RWPE2 (cell line): ENCODE data around the gene GNAI3.

ENCODE experiments used
- ATAC-seq: fragments of 200-7000 bp; cut with Tn5 transposase; 3 replicates; pipeline ENCODE4 v1.9.1; 2021; ENCODE audit warnings: low read depth
- DNase-seq: peaks from one replicate; pipeline ENCODE4 v3.0.0-alpha.2; 2020; ENCODE audit warnings: low spot score
- H3K27ac ChIP-seq: fragments of 450-650 bp; 2 replicates; pipeline ENCODE4 v1.5.1; 2017; ENCODE audit warnings: mild to moderate bottlenecking; ENCODE audit not compliant: poor library complexity, severe bottlenecking
- H3K27me3 ChIP-seq: fragments of 250-450 bp; sonication (Bioruptor Pico); 2 replicates; pipeline ENCODE4 v1.5.1; 2021; ENCODE audit warnings: mild to moderate bottlenecking, moderate library complexity; ENCODE audit not compliant: insufficient read depth, poor library complexity, severe bottlenecking
- H3K36me3 ChIP-seq: fragments of 250-450 bp; sonication (Bioruptor Pico); 2 replicates; pipeline ENCODE4 v1.5.1; 2020; ENCODE audit warnings: low read depth, mild to moderate bottlenecking, moderate library complexity
- H3K4me1 ChIP-seq: fragments of 250-450 bp; sonication (Bioruptor Pico); 2 replicates; pipeline ENCODE4 v1.5.1; 2021; ENCODE audit warnings: mild to moderate bottlenecking, moderate library complexity; ENCODE audit not compliant: insufficient read depth, poor library complexity, severe bottlenecking
- H3K4me3 ChIP-seq: fragments of 250-450 bp; sonication (Bioruptor Pico); 2 replicates; pipeline ENCODE4 v1.5.1; 2021; ENCODE audit warnings: mild to moderate bottlenecking, moderate library complexity; ENCODE audit not compliant: severe bottlenecking
- H3K9me3 ChIP-seq: fragments of 250-450 bp; sonication (Bioruptor Pico); 2 replicates; pipeline ENCODE4 v1.5.1; 2021; ENCODE audit warnings: mild to moderate bottlenecking, moderate library complexity; ENCODE audit not compliant: severe bottlenecking
- TF ChIP-seq, protein P1 (sequence below): fragments of 450-650 bp; IDR thresholded peaks from one replicate; pipeline ENCODE4 v1.5.1; 2017; ENCODE audit warnings: mild to moderate bottlenecking, moderate library complexity; ENCODE audit not compliant: poor library complexity, severe bottlenecking

Gene GNAI3

DNA sequence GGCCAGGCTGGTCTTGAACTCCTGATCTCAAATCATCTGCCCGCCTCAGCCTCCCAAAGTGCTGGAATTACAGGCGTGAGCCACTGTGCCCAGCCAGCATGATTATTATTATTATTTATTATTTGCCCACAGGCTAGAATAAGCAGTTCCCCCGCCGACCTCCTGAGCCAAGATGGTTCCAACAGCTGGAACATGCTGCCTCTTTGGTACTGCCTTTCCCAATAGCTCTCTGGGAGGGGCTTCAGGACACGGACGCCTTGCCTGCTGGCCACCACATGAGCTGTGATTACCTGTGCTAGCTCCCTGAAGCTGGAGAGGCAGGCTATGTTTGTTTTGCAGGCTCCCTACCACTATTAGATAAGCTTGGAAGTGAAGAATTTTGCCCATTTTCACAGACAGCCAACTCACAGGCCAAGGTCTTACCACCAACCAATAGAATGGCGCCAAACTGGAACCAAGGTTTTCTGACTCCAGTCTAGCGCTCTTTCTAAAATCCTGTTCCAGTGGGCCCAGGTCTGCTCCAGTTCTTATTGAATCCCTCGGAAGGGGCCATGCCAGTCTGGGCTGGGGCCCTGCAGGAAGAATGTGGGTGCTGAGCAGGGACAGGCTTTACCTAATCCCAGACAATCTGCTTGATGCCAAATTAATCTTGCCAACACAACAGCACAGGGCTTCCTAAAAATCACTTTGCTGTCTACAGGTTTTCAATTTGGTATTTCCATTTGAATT is 10.8 kb upstream of the GNAI3 start:
- no peaks in the 10 kb centered on the region for H3K9me3 ChIP-seq
- no peak for ATAC-seq
- no peak overlapping the region for H3K4me3 ChIP-seq
- no peaks in the 10 kb centered on the region for H3K36me3 ChIP-seq
- no peak overlapping the region for H3K27ac ChIP-seq
- H3K4me1 ChIP-seq: no peaks in the 10 kb centered on the region
- DNase-seq: no peak
- no peaks in the 10 kb centered on the region for H3K27me3 ChIP-seq
- TF ChIP-seq, protein P1, sequence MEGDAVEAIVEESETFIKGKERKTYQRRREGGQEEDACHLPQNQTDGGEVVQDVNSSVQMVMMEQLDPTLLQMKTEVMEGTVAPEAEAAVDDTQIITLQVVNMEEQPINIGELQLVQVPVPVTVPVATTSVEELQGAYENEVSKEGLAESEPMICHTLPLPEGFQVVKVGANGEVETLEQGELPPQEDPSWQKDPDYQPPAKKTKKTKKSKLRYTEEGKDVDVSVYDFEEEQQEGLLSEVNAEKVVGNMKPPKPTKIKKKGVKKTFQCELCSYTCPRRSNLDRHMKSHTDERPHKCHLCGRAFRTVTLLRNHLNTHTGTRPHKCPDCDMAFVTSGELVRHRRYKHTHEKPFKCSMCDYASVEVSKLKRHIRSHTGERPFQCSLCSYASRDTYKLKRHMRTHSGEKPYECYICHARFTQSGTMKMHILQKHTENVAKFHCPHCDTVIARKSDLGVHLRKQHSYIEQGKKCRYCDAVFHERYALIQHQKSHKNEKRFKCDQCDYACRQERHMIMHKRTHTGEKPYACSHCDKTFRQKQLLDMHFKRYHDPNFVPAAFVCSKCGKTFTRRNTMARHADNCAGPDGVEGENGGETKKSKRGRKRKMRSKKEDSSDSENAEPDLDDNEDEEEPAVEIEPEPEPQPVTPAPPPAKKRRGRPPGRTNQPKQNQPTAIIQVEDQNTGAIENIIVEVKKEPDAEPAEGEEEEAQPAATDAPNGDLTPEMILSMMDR: no peak

DNA sequence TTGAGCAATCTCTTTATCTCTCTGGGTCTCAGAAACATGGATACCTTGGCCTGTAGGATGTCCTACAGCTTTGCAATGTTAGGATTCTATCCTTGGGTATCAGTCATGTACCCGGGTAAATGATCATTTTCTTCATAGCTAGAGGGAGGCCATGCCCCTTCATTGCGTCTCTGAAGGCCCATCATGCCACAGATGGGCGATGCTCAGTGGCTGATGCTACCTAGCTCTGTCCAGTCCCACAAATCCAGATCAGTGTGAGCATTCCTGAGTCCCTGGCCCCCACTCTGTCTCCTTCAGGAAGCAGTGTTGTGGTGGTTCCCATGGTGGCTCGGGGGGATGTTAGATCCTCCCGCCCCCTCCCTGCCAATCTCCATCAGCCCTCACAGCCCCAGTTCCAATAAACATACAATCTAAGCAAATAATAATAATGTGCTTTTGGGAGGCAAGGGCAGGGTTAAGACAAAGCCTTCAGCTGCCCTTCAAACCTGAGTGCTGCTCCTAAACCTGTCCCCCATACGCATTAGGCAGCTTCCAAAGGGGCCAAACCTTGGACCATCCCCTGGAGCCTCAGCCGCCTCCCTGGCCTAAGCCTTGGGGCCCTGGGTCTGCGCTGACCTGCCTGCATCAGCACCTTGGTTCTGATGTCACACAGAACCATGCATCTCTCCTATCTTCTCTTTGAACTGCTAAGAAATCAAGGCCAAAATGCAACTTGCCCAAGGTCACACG is 9.4 kb upstream of the GNAI3 start:
- DNase-seq: no peak
- Histone ChIP-seq H3K4me3 (no peak overlapping the region), H3K27me3 (no peaks in the 10 kb centered on the region), H3K9me3 (no peaks in the 10 kb centered on the region), H3K4me1 (no peaks in the 10 kb centered on the region), H3K36me3 (no peaks in the 10 kb centered on the region), H3K27ac (no peak overlapping the region)
- no peak for ATAC-seq
- TF ChIP-seq, protein P1: no peak

DNA sequence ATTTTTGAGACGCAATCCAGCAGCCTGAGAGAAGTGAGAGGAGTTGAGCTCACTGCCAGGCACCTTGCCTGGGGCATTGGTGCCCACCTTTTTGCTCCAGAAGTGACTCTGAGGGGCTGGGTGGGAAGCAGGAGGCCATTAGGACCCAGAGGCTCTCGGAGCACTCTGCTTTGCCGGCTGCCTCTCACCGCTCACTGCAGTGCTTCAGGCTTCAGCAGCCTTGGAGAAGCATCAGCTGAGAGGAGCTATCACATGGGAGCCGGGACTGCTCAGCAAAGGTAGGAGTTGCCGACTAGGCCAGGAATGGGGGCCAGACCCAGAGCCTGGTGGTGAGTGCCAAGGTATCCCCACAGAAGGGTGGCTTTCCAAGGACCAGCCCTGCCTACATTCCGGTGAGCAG is 8.7 kb upstream of the GNAI3 start, which contains the start of gene GPR61:
TSS of gene GPR61 (plus strand) at position 197 of the 400 bp plus-strand sequence. CDS start 3,151 bp downstream, outside the sequence.
- Histone ChIP-seq H3K4me1 (no peaks in the 10 kb centered on the region), H3K9me3 (no peaks in the 10 kb centered on the region), H3K27me3 (no peaks in the 10 kb centered on the region), H3K27ac (no peak within 1 kb of the TSS), H3K36me3 (no peaks in the 10 kb centered on the region), H3K4me3 (no peak within 1 kb of the TSS)
- TF ChIP-seq, protein P1: no peak
- ATAC-seq (no peak), DNase-seq (no peak)

DNA sequence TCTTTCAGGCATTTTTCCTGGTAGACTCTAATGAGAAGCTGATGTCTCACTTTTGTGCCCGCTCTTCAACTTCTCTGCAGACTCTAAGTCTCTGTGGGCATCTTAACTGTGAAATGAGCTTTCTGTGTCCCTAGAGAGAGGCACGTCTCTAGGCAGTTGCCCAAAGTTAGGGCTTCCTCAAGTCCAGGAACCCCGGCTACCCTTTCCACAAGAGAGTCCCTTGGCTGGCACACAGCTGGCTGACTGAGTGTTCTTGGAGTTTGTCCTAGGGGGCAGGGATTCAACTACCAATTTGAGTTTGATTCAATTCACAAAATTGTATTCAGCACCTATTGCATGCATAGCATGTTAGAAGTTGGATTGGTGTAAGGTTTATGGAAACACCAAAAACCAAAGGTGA is 7.3 kb upstream of the GNAI3 start:
- Histone ChIP-seq H3K9me3 (no peaks in the 10 kb centered on the region), H3K27me3 (no peaks in the 10 kb centered on the region), H3K4me3 (no peak overlapping the region), H3K4me1 (no peaks in the 10 kb centered on the region), H3K36me3 (no peaks in the 10 kb centered on the region), H3K27ac (no peak overlapping the region)
- no peak for ATAC-seq
- TF ChIP-seq, protein P1: no peak
- DNase-seq: no peak

DNA sequence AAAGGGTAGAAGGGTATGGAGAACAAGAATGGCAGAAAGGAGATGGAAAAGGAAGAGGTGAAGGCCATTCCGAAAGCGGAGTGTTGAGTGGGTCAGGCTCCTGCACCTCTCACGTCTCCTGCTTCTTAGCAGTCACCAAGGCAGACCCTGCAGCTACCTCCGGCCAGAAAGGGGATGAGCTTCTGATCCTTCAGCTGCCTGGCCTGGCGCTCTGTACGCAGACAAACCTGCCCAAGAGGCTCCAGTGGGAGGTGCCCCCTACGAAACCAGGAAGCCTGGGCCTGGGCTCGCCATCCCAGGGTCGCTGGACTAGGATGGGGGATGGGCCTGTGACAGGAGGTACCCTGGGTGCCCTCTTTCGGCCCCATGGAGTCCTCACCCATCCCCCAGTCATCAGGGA is 5.8 kb upstream of the GNAI3 start:
- H3K9me3 ChIP-seq: no peaks in the 10 kb centered on the region
- ATAC-seq (no peak), DNase-seq (no peak)
- TF ChIP-seq, protein P1: no peak
- H3K4me1 ChIP-seq: peaks cover 9% of the 10 kb centered on the region
- no peaks in the 10 kb centered on the region for H3K36me3 ChIP-seq
- H3K27me3 ChIP-seq: no peaks in the 10 kb centered on the region
- H3K4me3 ChIP-seq: no peak overlapping the region
- no peak overlapping the region for H3K27ac ChIP-seq
